Central memory CD8-positive, alpha-beta T cell (primary cell): ENCODE results near the gene WDR18.

Source experiments
- ATAC-seq: fragments of 150-1000 bp; cut with Tn5 transposase; replicated peaks from 2 replicates; pipeline ENCODE4 v1.10.0; 2022; ENCODE audit warnings: mild to moderate bottlenecking, moderate FRiP score, moderate number of reproducible peaks; ENCODE audit not compliant: poor library complexity, severe bottlenecking; ENCODE audit errors: extremely low read depth
- DNase-seq, 2 donors: peaks; one replicate each; pipeline ENCODE4 v3.0.0; 2021; ENCODE audit warnings: low spot score in 2 of 2
- H3K27ac Mint-ChIP-seq: one replicate; pipeline ENCODE4 v1.8.0; 2022; ENCODE audit warnings: low read depth, mild to moderate bottlenecking, moderate library complexity, mixed read lengths
- H3K27me3 Mint-ChIP-seq: one replicate; pipeline ENCODE4 v1.8.0; 2022; ENCODE audit warnings: mixed read lengths
- H3K36me3 Mint-ChIP-seq: one replicate; pipeline ENCODE4 v1.8.0; 2022; ENCODE audit warnings: mild to moderate bottlenecking, moderate library complexity, mixed read lengths; ENCODE audit not compliant: insufficient read depth
- H3K4me1 Mint-ChIP-seq: one replicate; pipeline ENCODE4 v1.8.0; 2022; ENCODE audit warnings: mixed read lengths
- H3K4me3 Mint-ChIP-seq: one replicate; pipeline ENCODE4 v1.8.0; 2022; ENCODE audit warnings: mild to moderate bottlenecking, moderate library complexity, mixed read lengths
- H3K9me3 Mint-ChIP-seq: one replicate; pipeline ENCODE4 v1.8.0; 2022; ENCODE audit warnings: mixed read lengths

WDR18 gene

GRCh38 chr19:1004204-1004802, 20.2 kb downstream of the WDR18 start:
- Mint-ChIP-seq H3K9me3 (no peaks in the 10 kb centered on the region), H3K36me3 (peaks cover 19% of the 10 kb centered on the region), H3K4me3 (no peak overlapping the region), H3K27me3 (peaks cover 23% of the 10 kb centered on the region), H3K4me1 (peaks cover 7% of the 10 kb centered on the region), H3K27ac (no peak overlapping the region)
- ATAC-seq (no peak), DNase-seq (no peak)

DNA sequence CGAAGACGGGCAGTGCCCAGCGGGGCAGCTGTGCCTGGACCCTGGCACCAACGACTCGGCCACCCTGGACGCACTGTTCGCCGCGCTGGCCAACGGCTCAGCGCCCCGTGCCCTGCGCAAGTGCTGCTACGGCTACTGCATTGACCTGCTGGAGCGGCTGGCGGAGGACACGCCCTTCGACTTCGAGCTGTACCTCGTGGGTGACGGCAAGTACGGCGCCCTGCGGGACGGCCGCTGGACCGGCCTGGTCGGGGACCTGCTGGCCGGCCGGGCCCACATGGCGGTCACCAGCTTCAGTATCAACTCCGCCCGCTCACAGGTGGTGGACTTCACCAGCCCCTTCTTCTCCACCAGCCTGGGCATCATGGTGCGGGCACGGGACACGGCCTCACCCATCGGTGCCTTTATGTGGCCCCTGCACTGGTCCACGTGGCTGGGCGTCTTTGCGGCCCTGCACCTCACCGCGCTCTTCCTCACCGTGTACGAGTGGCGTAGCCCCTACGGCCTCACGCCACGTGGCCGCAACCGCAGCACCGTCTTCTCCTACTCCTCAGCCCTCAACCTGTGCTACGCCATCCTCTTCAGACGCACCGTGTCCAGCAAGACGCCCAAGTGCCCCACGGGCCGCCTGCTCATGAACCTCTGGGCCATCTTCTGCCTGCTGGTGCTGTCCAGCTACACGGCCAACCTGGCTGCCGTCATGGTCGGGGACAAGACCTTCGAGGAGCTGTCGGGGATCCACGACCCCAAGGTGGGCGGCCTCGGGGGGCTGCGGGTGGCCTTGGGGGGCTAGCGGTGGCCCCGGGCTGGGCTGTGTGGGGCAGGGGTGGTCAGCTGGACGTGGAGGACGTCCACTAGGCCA, 20.9 kb downstream of the WDR18 start:
- Mint-ChIP-seq H3K27me3 (peaks cover 18% of the 10 kb centered on the region), H3K4me1 (peaks cover 7% of the 10 kb centered on the region), H3K36me3 (peaks cover 24% of the 10 kb centered on the region), H3K9me3 (no peaks in the 10 kb centered on the region), H3K4me3 (no peak overlapping the region), H3K27ac (no peak overlapping the region)
- DNase-seq: no peak
- ATAC-seq: no peak

DNA sequence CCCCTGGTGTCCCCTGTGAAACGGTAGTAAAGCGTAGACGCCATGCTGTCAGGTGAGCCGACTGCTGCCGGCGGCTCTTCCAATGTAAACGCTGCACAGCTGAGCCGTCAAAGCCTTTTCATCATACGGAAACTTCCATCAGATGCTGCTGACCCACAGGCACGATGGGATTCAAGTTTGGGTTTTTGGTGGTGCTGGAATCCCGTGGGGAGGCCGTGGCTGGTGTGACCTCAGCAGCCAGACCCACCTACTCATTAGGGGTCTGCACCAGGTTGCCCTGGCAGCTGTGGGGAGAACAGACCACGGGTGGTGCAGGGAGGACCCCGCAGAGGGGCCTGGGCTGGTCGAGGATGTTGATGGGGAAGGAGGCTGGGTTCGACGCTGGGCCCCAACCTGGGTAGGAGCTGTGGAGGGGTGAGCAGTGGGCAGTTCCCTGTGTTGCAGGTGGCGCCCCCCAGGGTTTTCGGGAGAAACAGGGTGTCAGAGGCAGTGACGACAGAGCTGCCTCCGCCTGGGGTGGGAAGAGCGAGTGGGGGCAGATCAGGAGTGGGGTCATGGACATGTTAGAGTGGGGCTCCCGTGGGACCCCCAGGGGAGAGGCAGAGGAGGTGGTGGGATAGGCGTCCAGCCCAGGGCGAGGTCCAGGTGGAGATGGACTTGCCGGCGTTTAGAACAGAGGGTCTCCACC, 22.7 kb downstream of the WDR18 start:
- H3K27me3 Mint-ChIP-seq: peaks cover 9% of the 10 kb centered on the region
- H3K4me3 Mint-ChIP-seq: no peak overlapping the region
- H3K27ac Mint-ChIP-seq: no peak overlapping the region
- H3K9me3 Mint-ChIP-seq: no peaks in the 10 kb centered on the region
- H3K4me1 Mint-ChIP-seq: no peaks in the 10 kb centered on the region
- peaks cover 25% of the 10 kb centered on the region for H3K36me3 Mint-ChIP-seq
- DNase-seq (no peak), ATAC-seq (no peak)

DNA sequence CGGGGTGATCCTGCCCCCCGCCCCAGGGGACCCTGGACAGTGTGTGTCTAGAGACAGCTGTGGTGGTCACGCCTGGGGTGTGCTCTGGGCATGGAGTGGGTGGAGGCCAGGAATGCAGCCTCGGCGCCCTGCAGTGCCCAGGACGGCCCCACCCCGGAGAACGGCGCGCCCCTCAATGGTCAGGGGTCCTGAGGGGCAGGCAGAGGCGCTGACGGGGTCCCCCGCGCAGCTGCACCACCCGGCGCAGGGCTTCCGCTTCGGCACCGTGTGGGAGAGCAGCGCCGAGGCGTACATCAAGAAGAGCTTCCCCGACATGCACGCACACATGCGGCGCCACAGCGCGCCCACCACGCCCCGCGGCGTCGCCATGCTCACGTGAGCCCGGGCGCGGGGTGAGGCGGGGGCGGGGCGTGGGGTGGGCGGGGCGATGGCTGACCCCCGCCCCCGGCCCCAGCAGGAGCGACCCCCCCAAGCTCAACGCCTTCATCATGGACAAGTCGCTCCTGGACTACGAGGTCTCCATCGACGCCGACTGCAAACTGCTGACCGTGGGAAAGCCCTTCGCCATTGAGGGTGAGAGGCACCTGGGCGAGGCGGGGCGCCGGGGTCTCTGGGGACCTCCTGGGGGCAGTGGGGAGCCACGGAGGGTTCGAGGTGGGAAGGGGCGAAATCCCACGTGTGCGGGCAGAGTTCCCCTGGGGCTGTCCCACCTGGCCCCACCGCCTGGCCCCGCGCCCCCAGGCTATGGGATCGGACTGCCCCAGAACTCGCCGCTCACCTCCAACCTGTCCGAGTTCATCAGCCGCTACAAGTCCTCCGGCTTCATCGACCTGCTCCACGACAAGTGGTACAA, 23.5 kb downstream of the WDR18 start:
- Mint-ChIP-seq H3K4me3 (no peak overlapping the region), H3K27me3 (peaks cover 4% of the 10 kb centered on the region), H3K4me1 (no peaks in the 10 kb centered on the region), H3K9me3 (no peaks in the 10 kb centered on the region), H3K27ac (no peak overlapping the region), H3K36me3 (peaks cover 26% of the 10 kb centered on the region)
- DNase-seq (no peak), ATAC-seq (no peak)

GRCh38 chr19:1008268-1009040, 24.3 kb downstream of the WDR18 start:
- Mint-ChIP-seq H3K27me3 (no peaks in the 10 kb centered on the region), H3K27ac (no peak overlapping the region), H3K36me3 (peaks cover 26% of the 10 kb centered on the region), H3K4me1 (no peaks in the 10 kb centered on the region), H3K4me3 (no peak overlapping the region), H3K9me3 (no peaks in the 10 kb centered on the region)
- DNase-seq (no peak), ATAC-seq (no peak)

DNA sequence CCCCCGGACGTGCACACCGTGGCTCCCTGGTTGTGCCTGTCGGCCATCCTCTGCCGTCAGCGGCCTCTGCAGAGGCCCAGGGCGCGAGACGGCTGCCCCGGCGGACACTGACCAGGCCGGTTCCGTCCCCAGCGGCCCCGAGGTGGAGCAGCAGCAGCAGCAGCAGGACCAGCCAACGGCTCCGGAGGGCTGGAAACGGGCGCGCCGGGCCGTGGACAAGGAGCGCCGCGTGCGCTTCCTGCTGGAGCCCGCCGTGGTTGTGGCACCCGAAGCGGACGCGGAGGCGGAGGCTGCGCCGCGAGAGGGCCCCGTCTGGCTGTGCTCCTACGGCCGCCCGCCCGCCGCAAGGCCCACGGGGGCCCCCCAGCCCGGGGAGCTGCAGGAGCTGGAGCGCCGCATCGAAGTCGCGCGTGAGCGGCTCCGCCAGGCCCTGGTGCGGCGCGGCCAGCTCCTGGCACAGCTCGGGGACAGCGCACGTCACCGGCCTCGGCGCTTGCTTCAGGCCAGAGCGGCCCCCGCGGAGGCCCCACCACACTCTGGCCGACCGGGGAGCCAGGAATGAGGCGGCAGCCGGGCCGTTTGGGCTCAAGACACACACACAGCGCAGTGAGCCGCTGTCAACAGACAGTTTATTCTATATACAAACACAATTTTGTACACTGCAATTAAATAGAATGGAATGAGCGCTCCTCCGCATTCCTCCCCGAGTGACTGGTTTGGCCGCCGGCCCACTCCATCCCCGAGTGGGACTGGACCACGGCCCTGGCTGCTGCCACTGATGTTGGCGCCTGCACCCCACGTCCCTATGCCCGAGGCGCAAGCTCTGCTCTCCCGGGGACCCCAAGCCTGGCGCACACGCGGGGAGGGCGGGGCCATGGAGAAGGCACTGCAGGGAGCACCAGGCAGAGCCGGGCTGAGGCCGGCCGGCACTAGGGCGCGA, 25.2 kb downstream of the WDR18 start:
- no peak overlapping the region for H3K4me3 Mint-ChIP-seq
- no peaks in the 10 kb centered on the region for H3K27me3 Mint-ChIP-seq
- H3K9me3 Mint-ChIP-seq: no peaks in the 10 kb centered on the region
- H3K36me3 Mint-ChIP-seq: peaks cover 26% of the 10 kb centered on the region
- H3K27ac Mint-ChIP-seq: no peak overlapping the region
- ATAC-seq: no peak
- no peaks in the 10 kb centered on the region for H3K4me1 Mint-ChIP-seq
- no peak for DNase-seq

DNA sequence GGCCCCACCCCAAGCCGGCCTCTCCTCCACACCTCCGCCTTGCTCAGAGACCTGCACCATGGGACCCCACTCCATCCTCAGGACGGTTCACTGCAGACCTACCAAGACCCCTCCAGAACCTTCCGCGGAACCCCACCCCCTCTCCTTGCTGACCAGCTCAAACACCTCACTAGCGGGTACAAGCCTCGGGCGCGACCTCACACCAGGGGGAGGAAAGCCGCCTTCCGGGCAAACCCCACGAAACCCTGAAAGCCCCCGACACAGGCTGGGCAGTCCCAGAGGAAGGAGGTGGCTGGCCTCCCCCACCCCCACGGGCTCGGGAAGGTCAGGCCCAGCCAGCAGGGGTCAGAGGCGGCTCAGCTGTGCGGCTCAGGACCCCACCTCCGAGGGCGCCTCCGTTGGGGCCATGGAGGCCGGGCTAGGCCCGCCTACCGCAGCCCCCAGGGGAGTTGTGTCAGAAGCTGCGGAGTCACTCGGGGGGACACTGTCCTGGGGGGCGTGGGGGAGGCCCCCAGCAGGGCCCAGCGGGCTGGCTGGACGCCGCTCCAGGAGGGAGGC, 25.9 kb downstream of the WDR18 start:
- Mint-ChIP-seq H3K4me1 (no peaks in the 10 kb centered on the region), H3K9me3 (no peaks in the 10 kb centered on the region), H3K4me3 (no peak overlapping the region), H3K27ac (no peak overlapping the region), H3K27me3 (no peaks in the 10 kb centered on the region), H3K36me3 (peaks cover 26% of the 10 kb centered on the region)
- ATAC-seq (no peak), DNase-seq (no peak)

- H3K4me3 Mint-ChIP-seq: no peak overlapping the region
- H3K36me3 Mint-ChIP-seq: peaks cover 29% of the 10 kb centered on the region
Observed at GRCh38 chr19:1010586-1011510, 26.7 kb downstream of the WDR18 start.

GRCh38 chr19:1011831-1012333, 27.7 kb downstream of the WDR18 start:
- no peak for ATAC-seq
- Mint-ChIP-seq H3K4me3 (no peak overlapping the region), H3K27ac (no peak overlapping the region), H3K4me1 (peaks cover 3% of the 10 kb centered on the region), H3K36me3 (peaks cover 25% of the 10 kb centered on the region), H3K9me3 (no peaks in the 10 kb centered on the region), H3K27me3 (no peaks in the 10 kb centered on the region)
- DNase-seq: no peak

More at GRCh38 chr19:1010586-1011510, 26.7 kb downstream of the WDR18 start:
- H3K9me3 Mint-ChIP-seq: no peaks in the 10 kb centered on the region
- no peaks in the 10 kb centered on the region for H3K4me1 Mint-ChIP-seq
- H3K27me3 Mint-ChIP-seq: no peaks in the 10 kb centered on the region
- ATAC-seq: no peak
- H3K27ac Mint-ChIP-seq: no peak overlapping the region
- DNase-seq: no peak

- peaks cover 8% of the 10 kb centered on the region for H3K4me1 Mint-ChIP-seq
- ATAC-seq: no peak
- H3K4me3 Mint-ChIP-seq: no peak overlapping the region
- no peak overlapping the region for H3K27ac Mint-ChIP-seq
- peaks cover 23% of the 10 kb centered on the region for H3K36me3 Mint-ChIP-seq
- no peaks in the 10 kb centered on the region for H3K27me3 Mint-ChIP-seq
- no peak for DNase-seq
- no peaks in the 10 kb centered on the region for H3K9me3 Mint-ChIP-seq
Observed at GRCh38 chr19:1012334-1012733, 28.2 kb downstream of the WDR18 start.
